GM18873 (cell line): ENCODE measurements around the gene MAP3K21.

Experiments
- ATAC-seq: cut with Tn5 transposase; IDR thresholded peaks from one replicate; pipeline ENCODE4 v1.9.1; 2021; ENCODE audit warnings: mild to moderate bottlenecking, moderate library complexity, moderate number of reproducible peaks; ENCODE audit not compliant: unreplicated experiment, low FRiP score

Gene MAP3K21

DNA sequence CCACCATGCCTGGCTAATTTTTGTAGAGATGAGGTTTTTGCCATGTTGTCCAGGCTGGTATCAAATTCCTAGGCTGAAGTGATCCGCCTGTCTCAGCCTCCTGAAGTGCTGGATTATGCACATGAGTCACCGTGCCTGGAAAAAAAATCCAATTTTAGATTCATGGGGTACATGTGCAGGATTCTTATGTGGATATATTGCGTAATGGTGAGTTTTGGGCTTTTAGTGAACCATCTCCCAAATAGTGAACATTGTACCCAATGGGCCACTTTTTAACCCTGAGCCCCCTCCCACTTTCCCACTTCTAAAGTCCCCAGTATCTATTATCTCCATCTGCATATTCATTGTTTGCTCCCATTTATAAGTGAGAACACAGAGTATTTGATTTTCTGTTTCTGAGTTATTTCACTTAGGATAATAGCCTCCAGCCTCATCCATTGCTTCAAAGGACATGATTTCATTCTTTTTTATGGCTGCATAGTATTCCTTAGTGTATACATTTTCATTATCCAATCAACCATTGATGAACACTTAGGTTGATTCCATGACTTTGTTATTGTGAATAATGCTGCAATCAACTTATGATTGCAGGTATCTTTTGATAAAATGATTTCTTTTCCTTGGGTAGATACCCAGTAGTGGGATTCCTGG is 104.4 kb downstream of the MAP3K21 start:
- no peak for ATAC-seq

DNA sequence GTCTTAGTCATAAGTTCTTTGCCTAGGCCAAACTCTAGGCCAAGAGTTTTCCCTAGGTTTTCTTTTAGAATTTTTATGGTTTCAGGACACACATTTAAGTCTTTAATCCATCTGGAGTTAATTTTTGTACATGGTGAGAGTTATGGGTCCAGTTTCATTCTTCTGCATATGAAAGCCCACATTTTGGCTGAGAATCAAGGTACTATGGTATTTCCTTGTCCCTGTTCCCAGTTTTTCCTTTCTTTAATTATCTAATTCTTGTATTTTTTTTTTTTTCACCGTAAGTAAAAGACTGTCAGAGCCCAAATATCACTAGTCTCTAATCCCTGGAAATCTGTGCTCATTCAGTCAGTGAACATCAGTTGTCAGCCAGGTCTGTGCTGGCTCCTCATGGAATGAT is 105.4 kb downstream of the MAP3K21 start:
- no peak for ATAC-seq

DNA sequence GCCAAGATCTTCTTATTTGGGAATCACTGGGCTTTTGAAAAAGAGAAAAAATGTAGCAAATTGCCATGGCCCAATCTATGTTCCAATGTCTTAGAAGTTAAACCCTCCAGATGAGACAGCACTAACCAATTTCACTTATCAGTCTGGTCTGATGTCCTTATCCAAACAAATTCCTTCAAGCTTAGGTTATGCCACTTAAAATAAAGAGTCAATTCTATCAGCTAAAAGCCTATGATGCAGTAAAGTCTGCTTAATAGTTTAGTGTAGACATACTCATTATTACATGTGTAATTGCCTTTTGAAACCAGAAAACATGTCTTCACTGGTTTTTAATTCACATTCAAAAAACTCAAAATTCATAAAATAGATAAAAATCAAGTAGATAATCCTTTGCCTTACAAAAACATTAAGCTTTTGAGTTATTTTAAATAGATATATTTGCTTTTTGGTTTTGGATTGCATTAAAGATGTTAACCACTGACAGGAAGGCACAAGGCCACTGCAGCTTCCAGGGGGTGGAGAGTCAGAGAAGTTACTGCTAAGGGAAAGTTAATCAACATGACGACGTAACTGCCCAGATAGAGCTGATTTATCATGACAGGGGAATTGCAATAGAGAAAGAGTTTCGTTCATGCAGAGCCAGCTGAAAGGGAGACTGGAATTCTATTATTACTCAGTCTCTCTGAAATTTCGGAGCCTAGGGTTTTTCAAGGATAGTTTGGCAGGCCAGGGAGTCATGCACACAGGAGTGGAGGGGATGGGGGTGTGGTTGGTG is 106.1 kb downstream of the MAP3K21 start:
- no peak for ATAC-seq
